Neural progenitor cell (in vitro differentiated cells): ENCODE measurements around the gene CDHR2. TPM values are rescaled to one million over a fixed set of nuclear protein-coding genes. Genes with fewer than 3 reads are reported as not detected.

Source experiments
- DNase-seq: peaks from one replicate; pipeline ENCODE4 v3.0.0-alpha.2; 2016; ENCODE audit warnings: low spot score
- H2AFZ ChIP-seq: fragments of 200-600 bp; sonication (generic); replicated peaks from 2 replicates; pipeline ENCODE4 v1.6.1; 2016; ENCODE audit warnings: antibody characterized with exemption
- H3F3A ChIP-seq: fragments of 200-600 bp; sonication (generic); 2 replicates; pipeline ENCODE4 v1.6.1; 2016; ENCODE audit warnings: antibody characterized with exemption, low read depth
- H3K27ac ChIP-seq: fragments of 200-600 bp; sonication (generic); 2 replicates; pipeline ENCODE4 v1.5.1; 2016; ENCODE audit warnings: mild to moderate bottlenecking
- H3K27me3 ChIP-seq: fragments of 200-600 bp; sonication (generic); 2 replicates; pipeline ENCODE4 v1.6.1; 2016; ENCODE audit warnings: mild to moderate bottlenecking, moderate library complexity
- H3K36me3 ChIP-seq: fragments of 200-600 bp; sonication (generic); 2 replicates; pipeline ENCODE4 v1.5.1; 2016
- H3K4me1 ChIP-seq: fragments of 200-600 bp; sonication (generic); 2 replicates; pipeline ENCODE4 v1.6.1; 2016; ENCODE audit warnings: mixed run types
- H3K4me2 ChIP-seq: fragments of 200-600 bp; sonication (generic); 2 replicates; pipeline ENCODE4 v1.6.1; 2016
- H3K4me3 ChIP-seq: fragments of 200-600 bp; sonication (generic); 2 replicates; pipeline ENCODE4 v1.5.1; 2016
- H3K79me2 ChIP-seq: fragments of 200-600 bp; sonication (generic); 2 replicates; pipeline ENCODE4 v1.6.1; 2016; ENCODE audit warnings: low read depth
- H3K9ac ChIP-seq: fragments of 200-600 bp; sonication (generic); 2 replicates; pipeline ENCODE4 v1.6.1; 2016
- H3K9me3 ChIP-seq: fragments of 200-600 bp; sonication (generic); 2 replicates; pipeline ENCODE4 v1.5.1; 2016; ENCODE audit warnings: low read depth
- H4K20me1 ChIP-seq: fragments of 200-600 bp; sonication (generic); 2 replicates; pipeline ENCODE4 v1.6.1; 2016; ENCODE audit warnings: low read depth
- H3K27ac Mint-ChIP-seq: 3 replicates; pipeline ENCODE4 v1.8.0; 2021; ENCODE audit warnings: mixed read lengths
- H3K27me3 Mint-ChIP-seq: 2 replicates; pipeline ENCODE4 v1.8.0; 2022; ENCODE audit warnings: low read depth, mild to moderate bottlenecking, inconsistent platforms, moderate library complexity, mixed read lengths; ENCODE audit not compliant: insufficient read depth
- H3K36me3 Mint-ChIP-seq: 3 replicates; pipeline ENCODE4 v1.8.0; 2021; ENCODE audit warnings: mixed read lengths
- H3K4me1 Mint-ChIP-seq: 3 replicates; pipeline ENCODE4 v1.8.0; 2021; ENCODE audit warnings: mixed read lengths
- H3K4me3 Mint-ChIP-seq: 3 replicates; pipeline ENCODE4 v1.8.0; 2021; ENCODE audit warnings: mild to moderate bottlenecking, moderate library complexity, mixed read lengths
- H3K9me3 Mint-ChIP-seq: 3 replicates; pipeline ENCODE4 v1.8.0; 2020; ENCODE audit warnings: mixed read lengths
- EZH2 ChIP-seq: fragments of 200-600 bp; sonication (generic); IDR thresholded peaks from 2 replicates; pipeline ENCODE4 v1.6.1; 2017; ENCODE audit warnings: antibody characterized with exemption, mild to moderate bottlenecking, moderate library complexity
- EZH2phosphoT487 ChIP-seq: fragments of 200-600 bp; sonication (generic); IDR thresholded peaks from 2 replicates; pipeline ENCODE4 v1.6.1; 2017; ENCODE audit warnings: antibody characterized with exemption
- total RNA-seq: library from RNA; depleted of rRNA; stranded (reverse); fragments of >200 nt; gene quantifications from 2 replicates; pipeline ENCODE4 v1.2.3, GENCODE V29; 2015; ENCODE audit warnings: low replicate concordance
- TF ChIP-seq, protein P1 (sequence below): fragments of 200-600 bp; sonication (generic); IDR thresholded peaks from 2 replicates; pipeline ENCODE4 v1.5.1; 2017; ENCODE audit warnings: antibody characterized with exemption, mild to moderate bottlenecking

Gene CDHR2
- total RNA-seq, 1 donor from 2014 or later, result not detected

DNA sequence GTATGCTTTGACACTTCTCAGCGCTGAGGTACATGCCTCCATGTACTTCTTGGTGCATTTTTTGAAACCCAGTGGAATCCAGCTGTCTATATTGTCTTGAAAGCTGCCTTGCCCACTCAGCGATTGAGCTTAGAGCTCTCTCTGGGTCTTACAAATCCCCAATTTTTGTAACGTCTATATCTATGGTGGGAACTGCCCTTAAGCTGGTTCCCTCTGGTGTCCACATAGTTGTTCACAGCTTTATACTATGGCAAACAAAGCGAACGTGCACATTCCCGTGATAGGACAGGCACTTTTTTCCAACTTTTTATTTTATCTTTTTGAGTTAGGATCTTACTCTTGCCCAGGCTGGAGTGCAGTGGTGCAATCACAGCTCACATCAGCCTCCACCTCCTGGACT lies 20.9 kb downstream of the CDHR2 start:
- Histone ChIP-seq H3K9ac (no peak overlapping the region), H3K27me3 (no peaks in the 10 kb centered on the region), H4K20me1 (no peaks in the 10 kb centered on the region), H3K9me3 (no peaks in the 10 kb centered on the region), H3K27ac (no peak overlapping the region), H3F3A (no peaks in the 10 kb centered on the region), H3K4me2 (no peak overlapping the region), H3K79me2 (no peaks in the 10 kb centered on the region), H2AFZ (no peak overlapping the region), H3K4me3 (no peak overlapping the region), H3K36me3 (no peaks in the 10 kb centered on the region), H3K4me1 (no peaks in the 10 kb centered on the region)
- Mint-ChIP-seq H3K36me3 (no peaks in the 10 kb centered on the region), H3K9me3 (peaks cover 3% of the 10 kb centered on the region), H3K4me1 (peaks cover 4% of the 10 kb centered on the region), H3K4me3 (no peak overlapping the region), H3K27ac (no peak overlapping the region), H3K27me3 (peaks cover 8% of the 10 kb centered on the region)
- TF ChIP-seq EZH2phosphoT487 (no peak), EZH2 (no peak)
- TF ChIP-seq, protein P1, sequence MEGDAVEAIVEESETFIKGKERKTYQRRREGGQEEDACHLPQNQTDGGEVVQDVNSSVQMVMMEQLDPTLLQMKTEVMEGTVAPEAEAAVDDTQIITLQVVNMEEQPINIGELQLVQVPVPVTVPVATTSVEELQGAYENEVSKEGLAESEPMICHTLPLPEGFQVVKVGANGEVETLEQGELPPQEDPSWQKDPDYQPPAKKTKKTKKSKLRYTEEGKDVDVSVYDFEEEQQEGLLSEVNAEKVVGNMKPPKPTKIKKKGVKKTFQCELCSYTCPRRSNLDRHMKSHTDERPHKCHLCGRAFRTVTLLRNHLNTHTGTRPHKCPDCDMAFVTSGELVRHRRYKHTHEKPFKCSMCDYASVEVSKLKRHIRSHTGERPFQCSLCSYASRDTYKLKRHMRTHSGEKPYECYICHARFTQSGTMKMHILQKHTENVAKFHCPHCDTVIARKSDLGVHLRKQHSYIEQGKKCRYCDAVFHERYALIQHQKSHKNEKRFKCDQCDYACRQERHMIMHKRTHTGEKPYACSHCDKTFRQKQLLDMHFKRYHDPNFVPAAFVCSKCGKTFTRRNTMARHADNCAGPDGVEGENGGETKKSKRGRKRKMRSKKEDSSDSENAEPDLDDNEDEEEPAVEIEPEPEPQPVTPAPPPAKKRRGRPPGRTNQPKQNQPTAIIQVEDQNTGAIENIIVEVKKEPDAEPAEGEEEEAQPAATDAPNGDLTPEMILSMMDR, result no peak
- DNase-seq, result no peak

GRCh38 chr5:176573564-176574296 lies 24.6 kb downstream of the CDHR2 start:
- no peak overlapping the region for H3K4me3 Mint-ChIP-seq

GRCh38 chr5:176574297-176574591 lies 25.1 kb downstream of the CDHR2 start:
- H3K36me3 Mint-ChIP-seq, result no peaks in the 10 kb centered on the region
- no peak for DNase-seq
- no peak overlapping the region for H3K4me3 Mint-ChIP-seq
- H3K4me3 ChIP-seq, result no peak overlapping the region
- no peak overlapping the region for H3K27ac ChIP-seq
- H2AFZ ChIP-seq, result peak overlapping the region; percentile 30
- H3K36me3 ChIP-seq, result no peaks in the 10 kb centered on the region
- H3K9me3 ChIP-seq, result no peaks in the 10 kb centered on the region
- peaks cover 7% of the 10 kb centered on the region for H3K27me3 ChIP-seq
- H3K9ac ChIP-seq, result no peak overlapping the region
- no peaks in the 10 kb centered on the region for H3K4me1 ChIP-seq
- peak overlapping the region; percentile 29 for H3K27ac Mint-ChIP-seq
- no peaks in the 10 kb centered on the region for H3K9me3 Mint-ChIP-seq
- no peaks in the 10 kb centered on the region for H3K79me2 ChIP-seq
- TF ChIP-seq EZH2phosphoT487 (no peak), EZH2 (no peak)
- TF ChIP-seq, protein P1, result no peak
- H4K20me1 ChIP-seq, result no peaks in the 10 kb centered on the region
- peaks cover 8% of the 10 kb centered on the region for H3K4me1 Mint-ChIP-seq
- peaks cover 13% of the 10 kb centered on the region for H3K27me3 Mint-ChIP-seq
- no peaks in the 10 kb centered on the region for H3F3A ChIP-seq
- H3K4me2 ChIP-seq, result no peak overlapping the region

More at GRCh38 chr5:176573564-176574296, 24.6 kb downstream of the CDHR2 start:
- Mint-ChIP-seq H3K27ac (peak overlapping the region; percentile 29), H3K36me3 (no peaks in the 10 kb centered on the region), H3K27me3 (peaks cover 13% of the 10 kb centered on the region), H3K9me3 (no peaks in the 10 kb centered on the region), H3K4me1 (peaks cover 8% of the 10 kb centered on the region)
- Histone ChIP-seq H3K9me3 (no peaks in the 10 kb centered on the region), H3K4me2 (no peak overlapping the region), H2AFZ (peak overlapping the region; percentile 30), H3K4me3 (no peak overlapping the region), H3K27me3 (peaks cover 2% of the 10 kb centered on the region), H3K79me2 (no peaks in the 10 kb centered on the region), H3K27ac (no peak overlapping the region), H3K36me3 (no peaks in the 10 kb centered on the region), H3K9ac (no peak overlapping the region), H4K20me1 (no peaks in the 10 kb centered on the region), H3K4me1 (no peaks in the 10 kb centered on the region), H3F3A (no peaks in the 10 kb centered on the region)
- DNase-seq, result peak; percentile 75
- no peak for TF ChIP-seq EZH2
- TF ChIP-seq, protein P1, result peak; percentile 82
